HuH-7.5 (cell line): ENCODE measurements around the gene DBNL.

ENCODE experiments used
- DNase-seq: peaks from one replicate; pipeline ENCODE4 v3.0.0; 2011; ENCODE audit warnings: low spot score

Gene DBNL

GRCh38 chr7:44100458-44101302 lies 56.2 kb downstream of the DBNL start:
- no peak for DNase-seq

GRCh38 chr7:44101303-44101965 lies 56.9 kb downstream of the DBNL start:
- DNase-seq, result no peak

GRCh38 chr7:44101966-44102845 lies 57.7 kb downstream of the DBNL start:
- DNase-seq, result no peak

GRCh38 chr7:44102846-44103565 lies 58.5 kb downstream of the DBNL start:
- no peak for DNase-seq

GRCh38 chr7:44103566-44103922 lies 59.0 kb downstream of the DBNL start:
- DNase-seq, result no peak

- no peak for DNase-seq
Observed at GRCh38 chr7:44103923-44104859, 59.7 kb downstream of the DBNL start, which contains the start of gene AEBP1. Gene AEBP1 (plus strand): TSS chr7:44104345. CDS start chr7:44104666, 321 bp downstream.

GRCh38 chr7:44104860-44105771 lies 60.6 kb downstream of the DBNL start:
- no peak for DNase-seq

GRCh38 chr7:44105832-44106231 lies 61.3 kb downstream of the DBNL start:
- no peak for DNase-seq

GRCh38 chr7:44106311-44107065 lies 62.0 kb downstream of the DBNL start:
- no peak for DNase-seq

GRCh38 chr7:44107116-44107960 lies 62.8 kb downstream of the DBNL start:
- no peak for DNase-seq

- no peak for DNase-seq
Observed at GRCh38 chr7:44107961-44108767, 63.7 kb downstream of the DBNL start.

GRCh38 chr7:44108768-44109750 lies 64.6 kb downstream of the DBNL start:
- no peak for DNase-seq

GRCh38 chr7:44109991-44110390 lies 65.5 kb downstream of the DBNL start:
- DNase-seq, result no peak

GRCh38 chr7:44110719-44111635 lies 66.5 kb downstream of the DBNL start:
- no peak for DNase-seq
